ENCODE measurements around the gene SYTL3.
A peak's percentile ranks its signal among the peaks of the same experiment; 100 is the strongest.
"Not testable (repeated sequence)": the region's sequence is repeated elsewhere in the genome, so short reads cannot be mapped to it uniquely, and the experiment has no call there.

The SYTL3 gene

DNA sequence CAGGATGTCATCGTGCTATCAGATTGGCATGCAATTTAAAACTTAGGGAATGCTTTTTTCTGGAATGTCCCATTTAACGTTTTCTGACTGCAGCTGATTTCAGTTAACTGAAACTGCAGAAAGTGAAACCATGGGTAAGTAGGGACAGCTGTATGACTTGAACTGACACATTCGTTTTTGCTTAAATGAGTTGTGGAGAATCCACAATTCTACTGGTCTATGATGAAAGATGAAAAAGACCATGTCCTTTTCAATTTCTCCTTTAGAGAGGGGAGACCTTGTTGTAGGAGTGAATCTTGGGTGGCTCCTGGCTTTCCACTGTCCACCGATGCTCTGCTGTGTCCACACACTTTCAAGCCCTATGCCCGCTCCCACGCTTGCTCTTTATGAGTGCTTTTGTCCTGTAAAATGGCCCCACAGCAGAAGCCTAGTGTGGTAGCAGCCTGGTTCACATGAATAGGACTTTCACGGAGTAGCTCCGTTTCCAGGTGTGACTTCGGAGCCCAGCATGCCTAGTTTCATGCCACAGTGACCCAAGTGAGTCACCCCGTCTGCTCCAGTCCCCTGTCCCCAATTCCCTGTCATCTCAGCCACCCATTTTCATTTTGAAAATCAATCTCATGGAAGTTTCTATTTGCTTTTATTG is 27.2 kb upstream of the SYTL3 start:
- DNase-seq: no peak

DNA sequence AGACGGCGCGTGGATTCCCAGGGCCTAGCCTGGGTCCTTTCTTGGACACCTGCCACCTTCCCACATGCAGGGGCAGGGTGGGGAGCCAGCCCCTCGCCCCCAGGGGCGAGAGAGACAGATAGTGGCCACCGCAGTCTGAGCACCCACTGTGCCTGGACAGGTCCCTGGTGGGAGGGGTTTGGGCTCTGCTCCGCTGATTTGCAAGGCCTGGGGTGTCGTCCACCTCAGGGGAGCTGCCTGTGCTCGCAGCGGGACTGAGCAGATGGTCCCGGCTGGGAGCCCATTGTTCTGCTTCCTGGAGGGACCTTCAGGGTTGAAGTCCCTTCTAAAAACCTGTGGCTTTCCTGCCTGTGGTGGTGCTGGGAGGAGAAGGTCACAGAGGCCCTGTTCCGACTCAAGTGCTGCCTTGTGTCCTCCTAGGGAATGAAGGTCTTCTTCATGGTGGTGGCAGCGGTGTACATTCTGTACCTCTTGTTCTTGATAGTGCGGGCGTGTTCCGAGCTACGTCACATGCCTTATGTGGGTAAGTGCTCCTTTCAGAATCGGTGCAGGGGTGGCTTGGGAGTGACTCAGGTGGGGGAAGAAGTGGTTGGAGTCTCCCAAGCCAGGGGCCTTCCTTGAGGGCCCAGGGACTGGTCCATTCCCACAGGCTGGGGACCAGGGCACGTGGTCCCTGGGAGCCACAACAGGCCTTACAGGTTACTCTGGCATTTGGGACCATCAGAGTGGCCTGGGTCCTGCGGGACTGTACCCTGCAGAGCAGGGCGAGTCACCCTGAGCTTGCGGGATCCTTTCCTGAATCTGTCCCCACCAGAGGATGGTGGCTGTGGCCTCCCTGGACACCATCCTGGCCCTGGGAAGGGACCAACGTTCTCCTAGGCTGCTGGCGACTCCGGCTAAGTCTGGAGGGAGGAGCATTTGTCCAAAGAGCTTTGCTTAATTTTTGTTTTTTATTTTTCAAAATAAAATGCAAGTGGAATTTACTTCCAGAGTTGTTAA is 24.9 kb upstream of the SYTL3 start:
- DNase-seq: no peak

DNA sequence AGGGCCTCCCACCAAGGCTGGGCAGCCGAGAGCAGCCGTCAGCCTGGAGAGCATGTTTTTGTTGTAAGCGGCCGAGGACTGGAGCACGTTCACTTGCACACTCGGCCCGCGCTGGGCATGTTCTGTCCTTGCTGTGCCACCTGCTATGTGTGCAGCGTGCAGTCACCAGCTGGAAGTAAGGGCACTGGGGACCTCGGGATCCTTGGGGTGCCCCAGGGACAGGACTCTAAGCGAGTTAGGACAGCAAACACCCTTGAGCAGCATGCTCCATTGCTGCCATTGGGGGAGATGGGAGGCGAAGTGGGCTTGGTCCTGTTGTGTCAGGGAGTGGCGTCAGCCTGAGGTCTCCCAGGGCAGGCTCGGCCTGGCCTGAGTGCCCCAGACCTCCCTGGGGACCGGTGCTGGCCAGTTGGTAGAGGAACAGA is 24.0 kb upstream of the SYTL3 start:
- DNase-seq: no peak

DNA sequence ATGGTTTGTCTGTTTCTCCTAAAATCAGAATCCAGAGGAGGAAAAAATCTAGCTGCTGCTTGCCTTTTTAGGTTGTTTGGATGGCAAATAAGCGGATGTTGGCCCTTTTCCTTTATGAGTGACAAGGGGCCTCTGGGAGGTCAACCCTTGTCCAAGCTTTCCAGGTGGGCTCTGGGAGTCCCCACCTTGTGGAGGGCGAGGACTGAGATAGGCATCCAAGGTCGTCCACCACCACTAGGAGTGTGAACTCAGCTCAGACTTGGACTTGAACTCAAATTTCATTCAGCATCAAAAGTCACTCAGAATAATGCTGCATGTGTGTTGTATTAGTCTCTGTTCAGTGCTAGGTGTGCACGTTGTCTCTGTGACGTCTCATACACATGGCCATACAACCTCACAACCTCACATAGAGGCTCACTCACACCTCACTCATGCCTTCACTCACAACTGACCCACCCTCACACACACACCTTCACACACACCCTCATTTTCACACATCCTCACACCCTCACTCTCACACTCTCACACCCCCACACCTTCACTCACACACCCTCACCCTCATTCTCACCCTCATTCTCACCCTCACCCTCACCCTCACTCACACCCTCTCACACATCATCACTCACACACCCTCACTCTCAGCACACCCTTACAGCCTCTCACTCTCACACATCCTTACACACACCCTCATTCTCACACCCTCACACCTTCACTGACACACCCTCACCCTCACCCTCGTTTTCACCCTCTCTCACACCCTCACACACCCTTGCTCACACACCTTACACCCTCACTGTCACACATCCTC is 23.3 kb upstream of the SYTL3 start:
- DNase-seq: no peak

DNA sequence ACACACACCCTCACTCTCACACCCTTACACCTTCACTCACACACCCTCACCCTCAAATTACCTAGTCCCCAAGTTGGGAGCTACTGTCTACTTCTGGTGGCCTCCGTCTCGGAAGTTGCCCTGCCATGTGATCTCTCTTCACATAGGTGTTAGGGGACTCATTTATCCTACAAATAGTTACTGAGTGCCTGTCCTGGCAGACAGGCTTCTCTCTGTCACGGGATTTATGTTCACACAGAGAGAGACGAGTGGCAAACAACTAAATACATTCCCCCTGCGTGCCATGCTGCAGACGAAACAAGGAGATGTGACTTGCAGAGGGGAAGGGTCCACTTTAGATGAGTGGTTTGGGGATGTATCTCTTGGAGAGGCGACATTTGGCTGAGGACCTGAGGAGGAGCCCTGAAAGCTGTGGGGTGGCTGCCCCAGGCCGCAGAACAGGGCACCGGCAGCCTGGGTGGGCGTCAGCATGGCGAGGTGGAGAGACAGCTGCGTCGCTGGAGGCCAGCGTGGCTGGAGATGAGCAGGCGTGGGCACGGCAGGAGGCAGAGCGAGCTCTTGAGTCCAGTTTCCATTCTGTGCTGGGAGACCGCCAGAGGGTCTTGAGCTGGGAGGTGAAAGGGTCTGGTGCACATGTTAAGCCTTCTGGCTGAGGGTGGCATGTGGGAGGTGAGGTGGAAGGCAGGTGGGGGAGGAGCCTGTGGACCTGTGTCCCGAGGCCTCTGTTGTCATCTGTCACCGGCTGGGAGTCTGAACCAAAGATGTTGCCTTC is 22.5 kb upstream of the SYTL3 start:
- DNase-seq: no peak

DNA sequence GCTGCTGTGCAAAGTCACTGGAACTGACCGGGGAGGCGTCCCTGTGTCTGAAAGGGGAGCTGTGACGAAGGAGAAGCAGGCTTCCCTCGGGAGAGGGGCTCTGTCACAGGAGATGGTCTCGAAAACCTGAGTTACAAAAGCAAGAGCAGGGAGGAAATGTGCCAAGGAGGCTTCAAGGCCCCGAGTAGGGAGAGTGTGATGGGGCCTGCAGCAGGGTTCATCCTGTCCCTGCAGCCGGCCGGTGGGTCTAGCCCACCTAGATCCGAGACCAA is 22.0 kb upstream of the SYTL3 start:
- DNase-seq: no peak

DNA sequence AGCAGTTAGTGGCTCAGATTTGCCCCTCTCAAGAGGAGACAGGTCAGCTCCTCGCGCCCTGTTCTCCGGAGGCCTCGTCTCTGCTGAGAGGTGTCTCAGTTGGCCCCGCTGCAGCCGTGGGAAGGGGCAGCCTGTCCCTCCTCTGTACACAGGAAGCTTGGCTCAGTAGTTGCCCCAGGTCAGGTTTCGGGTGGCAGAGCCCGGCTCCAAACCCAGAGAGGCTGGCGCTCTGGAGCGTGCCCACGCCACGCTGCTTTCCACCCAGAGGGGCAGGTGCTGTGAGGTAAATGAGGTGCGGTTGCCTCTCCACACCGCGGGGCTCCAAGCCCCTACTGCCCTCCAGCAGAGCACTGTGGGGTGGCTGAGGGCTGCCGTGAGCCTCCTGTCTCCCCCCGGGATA is 21.3 kb upstream of the SYTL3 start:
- DNase-seq: no peak

DNA sequence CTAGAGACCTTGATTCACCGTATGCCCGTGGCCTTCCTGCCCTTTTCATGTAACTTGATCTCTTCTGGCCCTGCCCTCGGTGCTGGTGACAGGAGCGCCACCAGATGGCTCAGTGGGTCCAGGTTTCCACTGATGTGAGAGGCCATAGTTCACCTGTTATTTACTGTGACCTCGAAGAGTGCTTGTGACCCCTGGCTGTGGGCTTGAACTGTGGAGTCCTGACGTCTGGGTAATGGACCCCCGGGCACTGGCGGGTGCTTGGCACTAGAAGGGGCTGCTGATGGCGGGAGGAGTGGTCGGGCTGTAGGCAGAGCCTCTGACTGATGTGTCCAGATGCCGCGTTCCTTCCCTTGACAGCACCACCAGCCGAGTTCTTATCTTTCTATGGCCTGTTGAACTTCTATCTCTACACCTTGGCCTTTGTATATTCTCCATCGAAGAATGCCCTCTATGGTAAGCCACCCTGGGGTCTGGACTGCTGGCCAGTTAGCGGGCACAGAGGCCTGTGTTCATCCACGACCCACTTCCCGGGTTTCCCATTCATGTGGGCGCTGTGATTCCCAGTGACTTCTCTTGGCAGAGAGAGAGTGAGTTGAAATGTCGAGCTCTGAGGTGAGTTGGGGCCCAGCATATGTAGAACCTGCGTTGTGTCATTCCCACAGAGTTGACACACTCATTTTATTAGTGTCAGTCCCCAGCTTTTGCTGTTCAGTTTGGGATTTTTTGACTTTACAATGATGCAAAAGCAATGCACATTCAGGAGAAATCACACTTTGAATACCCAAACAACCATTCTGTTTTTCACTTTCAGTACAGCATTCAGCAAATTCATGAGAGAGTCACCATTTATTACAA is 20.3 kb upstream of the SYTL3 start:
- no peak for DNase-seq

DNA sequence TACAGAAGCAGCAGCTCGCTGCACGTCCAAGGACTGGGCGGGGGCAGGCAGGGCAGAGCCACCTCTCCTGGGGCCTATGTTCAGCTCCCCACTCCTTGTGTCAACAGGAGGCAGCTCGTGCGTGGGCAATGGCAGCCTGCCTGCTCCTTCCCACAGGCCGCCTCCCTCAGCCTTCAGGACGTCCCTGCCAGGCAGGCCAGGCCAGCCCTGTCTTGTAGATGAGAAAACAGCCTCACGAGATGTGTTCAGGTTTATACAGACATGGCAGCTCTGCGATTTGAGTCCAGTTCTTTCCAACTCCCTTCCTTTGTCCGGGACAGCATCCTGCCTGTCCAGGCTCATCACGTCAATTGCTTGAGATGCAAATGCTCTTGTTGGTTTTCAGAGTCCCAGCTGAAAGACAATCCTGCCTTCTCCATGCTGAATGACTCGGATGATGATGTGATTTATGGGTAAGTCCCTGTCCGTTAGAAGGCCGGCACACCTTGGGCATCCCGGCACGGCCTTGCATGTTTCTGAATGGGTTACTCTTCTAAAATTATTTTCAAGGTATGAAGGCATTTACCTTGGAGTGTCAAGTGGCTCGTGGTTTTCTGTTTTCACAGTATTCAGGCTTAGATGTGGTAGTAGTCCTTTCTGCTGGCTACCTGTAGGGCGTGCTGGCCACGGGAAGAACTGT is 18.8 kb upstream of the SYTL3 start:
- no peak for DNase-seq

DNA sequence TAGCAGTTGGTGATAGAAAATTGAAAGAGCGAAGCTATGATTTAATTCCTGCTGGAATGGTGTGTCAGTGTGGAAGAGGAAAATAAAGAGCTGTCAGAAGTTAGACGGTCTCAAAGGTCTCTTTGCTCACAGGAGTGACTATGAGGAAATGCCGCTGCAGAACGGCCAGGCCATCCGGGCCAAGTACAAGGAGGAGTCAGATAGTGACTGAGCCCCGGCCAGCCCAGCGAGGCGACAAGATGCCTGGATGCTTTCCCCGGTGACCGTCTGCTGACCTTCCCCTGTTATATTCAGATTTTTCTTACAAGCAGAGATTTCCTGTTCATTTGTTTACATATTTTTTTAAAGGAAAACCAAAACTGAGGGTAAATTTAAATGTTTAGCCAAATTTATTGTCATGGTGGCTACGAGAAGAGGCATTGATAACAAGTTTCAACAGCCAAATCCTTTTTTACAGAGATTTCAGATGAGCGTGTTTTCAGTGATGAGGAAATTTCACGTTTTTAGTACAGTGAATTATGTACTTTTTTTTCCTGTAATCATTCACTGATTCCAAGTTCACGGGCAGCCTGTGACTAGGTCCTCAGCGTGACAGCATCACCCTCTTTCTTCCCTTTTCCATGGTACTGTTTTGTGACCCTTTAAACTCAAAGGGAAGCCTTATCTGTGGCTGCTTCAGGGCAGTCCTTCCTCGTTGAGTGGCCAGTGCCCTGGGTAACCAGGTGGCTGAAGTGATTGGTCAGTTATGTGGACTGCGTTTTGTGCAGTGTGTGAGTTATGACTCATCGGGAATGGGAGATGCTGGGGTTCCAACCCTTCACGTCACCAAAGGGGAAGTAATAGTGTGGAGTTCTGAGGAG is 17.9 kb upstream of the SYTL3 start:
- peak; percentile 51 for DNase-seq

DNA sequence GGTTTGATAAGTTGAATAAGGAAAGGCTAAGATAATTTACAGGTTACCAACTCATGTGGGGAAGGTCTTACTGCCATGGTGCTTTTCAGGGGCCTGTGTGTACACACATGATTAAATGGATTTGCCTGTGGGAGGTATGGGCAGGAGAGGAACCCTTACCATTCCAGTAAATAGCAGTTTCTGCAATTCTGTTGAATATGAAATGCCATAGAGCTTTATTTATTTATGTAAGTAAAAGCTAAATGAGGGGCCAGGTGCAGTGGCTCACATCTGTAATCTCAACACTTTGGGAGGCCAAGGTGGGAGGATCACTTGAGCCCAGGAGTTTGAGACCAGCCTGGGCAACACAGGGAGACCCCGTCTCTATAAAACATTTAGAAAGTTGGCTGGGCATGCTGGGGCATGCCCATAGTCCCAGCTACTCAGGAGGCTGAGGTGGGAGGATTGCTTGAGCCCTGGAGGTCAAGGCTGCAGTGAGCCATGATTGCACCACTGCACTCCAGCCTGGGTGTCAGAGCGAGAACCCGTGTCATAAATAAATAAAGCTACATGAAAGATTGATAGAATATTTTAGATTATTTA is 17.2 kb upstream of the SYTL3 start:
- not testable (repeated sequence) for DNase-seq

DNA sequence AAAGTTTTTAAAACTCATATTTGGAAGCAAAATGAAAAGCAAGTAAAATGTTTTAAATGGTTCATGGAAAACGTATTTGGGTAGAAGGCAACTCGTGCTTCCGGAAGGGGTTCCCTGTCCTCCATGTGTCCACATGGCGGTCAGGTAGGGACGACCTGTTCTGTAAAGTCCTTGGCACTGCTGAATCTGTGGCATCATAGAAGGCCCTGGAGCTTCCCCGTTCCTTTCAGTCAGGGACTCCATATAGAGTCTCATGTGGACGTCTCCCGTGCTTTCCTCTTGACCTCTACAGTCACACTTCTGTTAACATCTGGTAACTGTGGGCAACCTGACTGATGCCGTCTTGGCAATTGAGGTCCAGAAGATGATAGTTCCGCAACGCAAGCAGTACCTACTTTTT is 16.7 kb upstream of the SYTL3 start:
- DNase-seq: no peak

DNA sequence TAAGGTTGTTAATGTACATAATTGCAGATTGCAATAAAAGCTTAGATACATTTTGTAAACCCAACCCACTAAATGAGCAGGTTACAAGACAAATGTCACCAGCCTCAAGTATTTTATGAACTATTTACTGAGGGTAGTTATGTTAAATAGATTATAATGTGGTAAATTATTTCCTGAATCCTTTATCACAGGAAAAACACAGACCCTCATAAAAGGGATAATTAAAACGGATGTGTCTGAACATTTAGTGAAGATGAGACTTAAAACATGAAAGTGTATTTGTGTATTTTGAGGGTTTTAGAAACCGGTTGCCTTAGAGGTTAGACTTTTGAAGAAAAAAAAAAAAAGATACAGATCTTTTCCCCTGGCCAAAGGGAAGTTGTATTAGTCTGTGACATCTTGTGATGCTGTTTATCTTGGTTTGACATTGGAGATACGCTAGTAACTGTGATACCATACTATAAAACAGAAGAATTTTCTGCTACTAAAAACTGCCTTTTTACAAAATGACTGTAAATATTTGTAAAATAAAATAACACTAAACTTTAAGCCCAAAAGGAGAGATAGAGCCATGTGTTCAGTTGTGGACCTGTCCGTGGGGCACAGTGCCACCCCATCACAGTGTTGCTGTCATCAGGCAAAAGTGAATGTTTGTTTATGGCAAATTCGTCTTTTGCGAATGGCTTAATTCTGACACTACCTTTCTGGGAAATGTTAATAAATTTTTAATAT is 15.0 kb upstream of the SYTL3 start:
- no peak for DNase-seq

DNA sequence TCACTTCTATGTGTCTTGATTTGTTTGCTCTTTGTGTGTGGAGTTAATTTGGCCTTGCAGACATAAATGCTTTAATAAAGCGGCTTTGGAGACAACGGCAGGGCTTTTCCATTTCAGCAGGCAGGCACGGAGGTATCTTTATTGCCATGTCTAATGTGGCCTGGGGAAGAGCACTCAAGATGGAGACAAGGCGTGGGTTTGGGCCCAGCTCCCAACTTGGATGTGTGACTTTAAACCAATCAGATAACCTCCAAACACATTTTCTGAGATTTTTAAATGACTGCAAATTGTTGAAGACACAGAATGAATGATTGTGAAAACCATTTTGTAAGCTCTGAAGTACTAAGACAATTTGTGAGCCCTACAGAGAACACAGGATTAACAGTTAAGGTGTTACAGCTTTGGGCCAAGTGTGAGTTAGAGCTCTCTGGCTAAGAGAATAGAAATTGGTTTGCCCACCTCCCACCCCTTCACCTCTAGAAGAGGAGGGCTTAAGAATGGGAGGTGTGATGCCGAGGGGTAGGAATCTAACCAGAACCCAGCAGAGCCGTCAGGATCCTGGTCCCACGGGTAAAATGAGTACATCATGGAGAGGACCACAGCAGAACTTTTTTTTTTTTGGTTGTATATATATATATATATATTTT is 14.3 kb upstream of the SYTL3 start:
- no peak for DNase-seq

DNA sequence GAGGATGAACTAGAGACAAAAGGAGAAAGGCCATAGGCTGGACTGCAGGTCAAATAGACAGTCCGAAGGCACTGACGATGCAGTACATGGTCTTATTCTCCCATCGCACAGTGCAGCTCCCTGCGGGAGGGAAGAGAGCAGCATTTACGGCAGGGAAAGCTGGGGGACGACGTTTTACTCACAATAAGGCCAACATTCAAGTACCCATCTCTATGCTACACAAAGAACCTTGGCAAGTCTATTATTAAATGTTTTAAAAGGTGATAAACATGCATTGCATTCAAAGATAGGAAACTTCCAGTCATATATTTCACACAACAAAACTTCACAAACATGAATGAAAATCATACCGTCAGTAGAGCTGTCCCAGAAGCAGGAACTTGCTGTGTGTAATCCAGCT is 13.1 kb upstream of the SYTL3 start:
- DNase-seq: no peak

DNA sequence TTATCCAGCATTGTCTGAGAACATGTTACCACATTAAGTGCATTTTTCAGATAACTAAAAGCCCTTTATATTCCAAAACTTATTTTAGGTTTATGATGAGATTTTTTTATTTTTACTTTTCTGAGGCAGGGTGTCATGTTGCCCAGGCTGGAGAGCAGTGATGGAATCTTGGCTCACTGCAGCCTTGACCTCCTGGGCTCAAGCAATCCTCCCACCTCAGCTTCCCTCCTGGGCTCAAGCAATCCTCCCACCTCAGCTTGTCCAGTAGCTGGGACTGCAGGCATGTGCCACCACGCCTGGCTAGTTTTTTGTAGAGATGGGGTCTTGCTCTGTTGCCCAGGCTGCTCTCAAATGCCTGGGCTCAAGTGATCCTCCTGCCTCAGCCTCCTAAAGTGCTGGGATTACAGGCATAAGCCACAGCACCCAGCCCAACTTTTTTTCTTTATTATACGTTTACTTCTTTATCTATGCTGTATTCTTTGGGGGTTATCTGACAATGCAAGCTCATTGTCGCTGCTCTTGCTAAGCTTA is 11.5 kb upstream of the SYTL3 start:
- DNase-seq: no peak

DNA sequence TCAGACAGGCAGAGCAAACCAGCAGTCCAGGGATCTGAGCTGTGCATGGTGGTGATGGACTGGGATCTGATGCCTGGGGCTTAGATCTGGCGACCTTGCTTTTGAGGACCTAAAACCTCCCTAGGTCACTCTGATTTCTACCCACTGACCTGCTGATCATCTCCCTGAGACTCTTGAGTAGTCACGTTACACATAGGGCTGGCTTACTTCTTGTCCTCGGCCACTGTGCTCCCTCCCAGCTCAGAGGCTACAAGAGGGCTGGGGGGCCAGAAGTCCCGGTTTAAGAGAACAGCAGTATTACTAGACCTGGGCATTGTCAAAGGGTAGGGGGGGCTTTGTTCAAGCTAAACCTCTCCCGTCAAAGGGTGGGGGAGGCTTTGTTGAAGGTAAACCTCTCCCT is 10.8 kb upstream of the SYTL3 start:
- no peak for DNase-seq

DNA sequence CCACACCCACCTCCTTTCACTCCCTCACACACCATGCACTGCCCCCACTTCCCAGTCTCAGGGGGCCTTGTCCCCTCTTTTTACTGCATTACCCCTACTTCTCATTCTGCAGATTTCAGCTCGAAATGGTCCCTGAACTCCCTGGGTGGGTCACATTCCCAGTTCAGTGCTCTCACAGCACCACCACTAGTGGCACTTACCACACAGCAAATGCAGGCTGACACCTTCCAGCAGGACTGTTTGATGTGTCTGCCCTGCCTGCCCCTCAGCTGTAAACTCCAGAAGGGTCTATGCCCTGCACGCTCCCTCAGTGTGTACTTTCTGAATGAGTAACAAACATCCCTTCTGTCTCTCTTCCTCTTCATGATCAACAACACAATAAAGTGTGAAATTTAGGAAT is 9.3 kb upstream of the SYTL3 start:
- DNase-seq: no peak

All from kidney glomerular epithelial cell (primary cell).